Measurements from ENCODE around the gene DLL1. TPM values are rescaled to one million over a fixed set of nuclear protein-coding genes. Genes with fewer than 3 reads are reported as not detected.

The DLL1 gene
- total and polyA plus RNA-seq, 9 of the 15 experiments (the other 6 are each of a cell fraction or from before 2014, with no cell fraction given): not detected

DNA sequence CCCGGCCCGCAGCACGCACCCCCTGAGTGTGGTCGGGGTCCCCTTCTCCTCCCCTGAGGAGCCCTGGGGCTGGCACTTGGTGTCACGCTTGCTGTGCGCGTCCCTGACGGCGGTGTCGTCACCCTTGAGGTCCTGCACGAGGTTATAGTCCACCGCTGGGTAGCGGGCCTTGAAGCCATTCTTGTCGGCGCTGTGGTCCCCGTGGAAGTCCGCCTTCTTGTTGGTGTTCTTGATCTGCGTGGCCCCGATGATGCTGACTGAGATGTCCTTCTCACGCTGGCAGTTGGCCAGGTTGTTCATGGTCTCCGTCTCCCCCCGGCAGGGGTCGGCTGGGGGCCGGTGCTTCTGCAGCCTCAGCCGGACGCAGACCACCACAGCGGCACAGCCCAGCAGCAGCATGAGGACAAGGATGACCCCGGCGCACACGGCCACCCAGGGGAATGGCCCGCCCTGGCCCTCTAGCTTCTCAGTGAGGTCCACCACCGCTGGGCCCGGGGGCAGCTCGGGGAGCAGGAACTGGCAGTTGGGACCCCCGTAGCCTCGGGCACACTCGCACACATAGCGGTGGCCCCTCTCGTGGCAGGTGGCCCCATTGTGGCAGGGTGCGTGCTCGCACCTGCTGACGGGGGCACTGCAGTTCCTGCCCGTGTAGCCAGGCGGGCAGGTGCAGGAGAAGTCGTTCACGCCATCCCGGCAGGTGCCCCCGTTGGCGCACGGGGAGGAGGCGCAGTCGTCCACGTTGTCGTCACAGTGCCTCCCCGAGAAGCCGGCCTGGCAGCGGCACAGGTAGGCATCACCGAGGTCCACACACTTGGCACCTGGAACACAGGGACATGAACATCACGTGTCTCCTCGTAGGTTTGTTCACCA lies 7.4 kb downstream of the DLL1 start:
- Histone ChIP-seq H3K4me1 (replicated peaks in 1 of 2; ENCODE audit: control insufficient read depth in 2 of 2, insufficient read depth in 2 of 2, low read length in 2 of 2) (peaks cover 0 to 36% of the 10 kb centered on the region in 2 experiments; a peak in 3 of 5 replicates), H3K27ac (ENCODE audit: extremely low read depth, low read depth, low read length) (no peak overlapping the region), H3K79me2 (ENCODE audit: control insufficient read depth, insufficient read depth, low read length) (no peaks in the 10 kb centered on the region), H3K9ac (ENCODE audit: insufficient read depth in 1 of 2, low read depth in 2 of 2, low read length in 2 of 2) (no peak overlapping the region), H3K4me2 (ENCODE audit: insufficient read depth, low read length) (no peak overlapping the region), H3K9me3 (replicated peaks; ENCODE audit: control insufficient read depth, insufficient read depth, low read depth, low read length) (no peaks in the 10 kb centered on the region), H2AFZ (ENCODE audit: low read depth, low read length) (no peak overlapping the region), H3K9me1 (ENCODE audit: control insufficient read depth, insufficient read depth, low read length) (no peaks in the 10 kb centered on the region), H3K36me3 (ENCODE audit: control insufficient read depth, insufficient read depth, low read length) (no peaks in the 10 kb centered on the region), H4K20me1 (replicated peaks; ENCODE audit: control insufficient read depth, insufficient read depth, low read length) (peaks cover 20% of the 10 kb centered on the region), H3K27me3 (ENCODE audit: control insufficient read depth in 2 of 2, insufficient read depth in 2 of 2, low read length in 2 of 2) (peaks cover 71 to 92% of the 10 kb centered on the region in 2 experiments), H3K4me3 (no peak overlapping the region)
- no TSS peak for BruUV-seq (replicated peaks)
- DNase-seq (ENCODE audit: extremely low read depth in 1 of 4, low spot score in 3 of 4) (no peak), FAIRE-seq (no peak), ATAC-seq (no peak)
- intact Hi-C loops (cut with micrococcal nuclease) (no loop called here), in situ Hi-C loops (cut with MboI) (no loop called here)
- no peak for TF ChIP-seq ATF2 (CRISPR knock-in tag; IDR thresholded peaks at IDR 0.05)
- 0 out of 2 replicates have a peak, but pooled peaks have one; percentile 7 for TF ChIP-seq NFIC (IDR thresholded peaks at IDR 0.05)
- TF ChIP-seq MED1 (CRISPR knock-in tag; IDR thresholded peaks at IDR 0.05; ENCODE audit: borderline replicate concordance): no peak
- WGBS (ENCODE audit: insufficient coverage, low coverage, missing lambda C conversion rate): 2% methylated on average over 59 of the region's 60 CpGs
- CTCF ChIA-PET (ENCODE audit: low intra/inter-chr PET ratio): no interaction called here
- POLR2A ChIA-PET: no interaction called here
